ENCODE measurements around the gene CHPF2.

CHPF2 gene

GRCh38 chr7:151232917-151233701 is 826 bp downstream of the CHPF2 start:
- peak; percentile 48 to 69 for DNase-seq (ENCODE audit: low read depth in 2 of 2)

- DNase-seq (ENCODE audit: low read depth in 2 of 2): no peak
These were observed 1.5 kb downstream of the CHPF2 start for GRCh38 chr7:151233804-151234203.

GRCh38 chr7:151235091-151235787 is 3.0 kb downstream of the CHPF2 start:
- no peak for DNase-seq (ENCODE audit: low read depth in 2 of 2)

- DNase-seq (ENCODE audit: low read depth in 2 of 2): no peak
These were observed 4.1 kb downstream of the CHPF2 start for GRCh38 chr7:151236406-151236805.

GRCh38 chr7:151237244-151238189 is 5.2 kb downstream of the CHPF2 start:
- DNase-seq (ENCODE audit: low read depth in 2 of 2): no peak

- DNase-seq (ENCODE audit: low read depth in 2 of 2): no peak
These were observed 6.0 kb downstream of the CHPF2 start for GRCh38 chr7:151238190-151238810.

GRCh38 chr7:151238924-151239836 is 6.9 kb downstream of the CHPF2 start:
- no peak for DNase-seq (ENCODE audit: low read depth in 2 of 2)

GRCh38 chr7:151239837-151240459 is 7.7 kb downstream of the CHPF2 start:
- DNase-seq (ENCODE audit: low read depth in 2 of 2): no peak

- DNase-seq (ENCODE audit: low read depth in 2 of 2): no peak
These were observed 8.3 kb downstream of the CHPF2 start for GRCh38 chr7:151240536-151240935.

- DNase-seq (ENCODE audit: low read depth in 2 of 2): no peak
These were observed 8.9 kb downstream of the CHPF2 start for GRCh38 chr7:151240942-151241754.

GRCh38 chr7:151241755-151242096 is 9.4 kb downstream of the CHPF2 start:
- DNase-seq (ENCODE audit: low read depth in 2 of 2): no peak

GRCh38 chr7:151242159-151243044 is 10.1 kb downstream of the CHPF2 start:
- DNase-seq (ENCODE audit: low read depth in 2 of 2): no peak

GRCh38 chr7:151243045-151243349 is 10.7 kb downstream of the CHPF2 start:
- DNase-seq (ENCODE audit: low read depth in 2 of 2): no peak

GRCh38 chr7:151243408-151244195 is 11.3 kb downstream of the CHPF2 start:
- no peak for DNase-seq (ENCODE audit: low read depth in 2 of 2)

- DNase-seq (ENCODE audit: low read depth in 2 of 2): no peak
These were observed 12.0 kb downstream of the CHPF2 start for GRCh38 chr7:151244196-151244840.

- DNase-seq (ENCODE audit: low read depth in 2 of 2): no peak
These were observed 12.6 kb downstream of the CHPF2 start for GRCh38 chr7:151244841-151245346.

Measured in activated CD8-positive, alpha-beta memory T cell treated with anti-CD3 and anti-CD28 coated beads for 4 hours (primary cell).